GM19395 (cell line): Measurements from ENCODE around the gene TCF4.

ENCODE experiments used
- ATAC-seq: cut with Tn5 transposase; IDR thresholded peaks from one replicate; pipeline ENCODE4 v1.9.1; 2021; ENCODE audit warnings: mild to moderate bottlenecking, moderate library complexity; ENCODE audit not compliant: unreplicated experiment

The TCF4 gene

DNA sequence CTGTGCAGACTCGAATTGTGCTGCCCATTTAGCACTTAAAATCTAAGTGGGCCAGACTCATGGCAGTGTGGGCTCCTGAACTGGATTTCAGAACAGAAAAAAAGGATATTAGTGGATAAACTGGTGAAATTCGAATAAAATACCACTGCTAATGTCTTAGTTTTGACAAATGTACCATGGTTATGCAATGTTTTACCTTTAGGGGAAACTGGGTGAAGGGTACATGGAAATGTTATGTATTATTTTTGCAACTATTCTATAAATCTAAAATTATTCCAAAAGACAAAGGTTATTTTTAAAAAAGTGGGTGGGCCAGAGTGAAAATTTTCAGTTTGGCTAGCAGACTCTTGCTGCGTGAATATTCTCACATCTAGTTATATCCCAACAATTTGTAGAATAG is 368.2 kb downstream of the TCF4 start:
- no peak for ATAC-seq

DNA sequence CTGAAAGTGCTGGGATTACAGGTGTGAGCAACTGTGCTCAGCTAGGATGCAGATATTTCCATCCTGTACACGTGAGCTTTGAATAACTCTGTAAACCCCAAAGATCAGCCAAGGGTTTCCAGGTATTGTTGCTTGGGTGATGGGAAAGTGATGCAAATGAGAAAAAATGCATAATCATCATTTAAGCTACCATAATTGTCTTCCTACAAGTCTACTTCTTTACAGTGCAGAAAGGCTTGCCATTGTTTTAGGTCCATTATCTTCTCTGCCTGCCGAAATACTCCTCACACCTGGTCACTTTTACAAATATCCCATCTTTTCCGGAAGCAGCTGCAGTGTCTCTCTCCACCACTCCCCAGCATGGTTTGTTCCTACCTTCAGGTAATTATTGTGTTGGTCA is 368.9 kb downstream of the TCF4 start:
- ATAC-seq, result no peak

DNA sequence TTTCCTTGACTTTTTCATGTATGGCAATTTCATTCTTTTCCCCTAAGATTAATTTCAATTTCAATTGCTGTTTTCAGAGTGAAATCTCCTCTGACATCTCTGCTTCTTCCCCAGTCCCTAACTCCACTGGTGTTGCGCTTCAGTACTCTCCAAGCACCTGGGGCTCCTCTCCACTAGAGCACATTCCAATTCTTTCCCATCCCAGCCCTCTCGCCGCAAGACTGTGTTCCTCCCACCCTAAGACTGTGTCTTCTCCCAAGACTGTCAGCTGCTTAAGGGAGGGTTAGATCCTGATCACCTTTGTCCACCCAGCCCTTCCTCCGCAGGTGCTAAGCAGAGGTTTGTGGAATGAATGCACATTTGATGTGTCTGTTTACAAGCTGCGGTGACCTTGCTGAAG is 373.0 kb downstream of the TCF4 start:
- no peak for ATAC-seq

DNA sequence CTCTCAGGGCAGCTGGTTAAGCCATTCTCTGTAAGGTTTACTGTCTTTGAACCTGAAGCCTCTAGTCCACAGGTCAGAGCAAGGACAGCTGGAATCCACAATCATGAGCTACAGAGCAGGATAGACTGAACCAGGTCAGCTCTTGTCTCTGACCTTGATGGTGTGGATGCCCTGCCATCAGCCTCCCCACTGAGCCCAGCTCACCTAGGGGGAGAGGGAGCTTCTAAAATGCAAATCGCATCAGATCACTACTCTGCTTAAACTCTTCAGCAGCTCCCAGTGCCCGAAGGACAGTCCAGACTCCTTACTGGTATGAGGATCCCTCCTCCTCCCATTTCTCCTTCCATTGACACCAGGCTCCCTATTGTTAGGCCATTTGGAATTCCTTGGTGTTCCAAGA is 373.5 kb downstream of the TCF4 start:
- ATAC-seq, result no peak

DNA sequence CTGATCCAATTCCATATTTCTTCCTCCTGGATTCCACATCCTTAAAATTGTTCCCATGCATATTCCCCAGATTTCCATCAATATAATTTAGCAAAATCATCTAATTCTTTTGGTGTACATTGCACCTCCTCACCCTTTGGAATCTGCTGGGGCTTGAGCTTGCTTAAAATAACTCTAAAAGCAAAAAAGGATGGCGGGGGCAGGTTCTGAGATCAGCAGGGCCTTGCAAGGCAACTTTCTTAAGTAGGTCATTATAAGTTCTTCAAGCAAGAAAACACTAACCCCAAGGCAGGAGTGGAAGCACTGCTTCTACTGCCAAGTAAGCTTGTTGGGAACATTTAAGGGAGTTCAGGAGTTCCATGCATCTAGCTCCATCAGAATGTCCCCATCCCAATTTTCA is 374.4 kb downstream of the TCF4 start:
- ATAC-seq, result no peak

DNA sequence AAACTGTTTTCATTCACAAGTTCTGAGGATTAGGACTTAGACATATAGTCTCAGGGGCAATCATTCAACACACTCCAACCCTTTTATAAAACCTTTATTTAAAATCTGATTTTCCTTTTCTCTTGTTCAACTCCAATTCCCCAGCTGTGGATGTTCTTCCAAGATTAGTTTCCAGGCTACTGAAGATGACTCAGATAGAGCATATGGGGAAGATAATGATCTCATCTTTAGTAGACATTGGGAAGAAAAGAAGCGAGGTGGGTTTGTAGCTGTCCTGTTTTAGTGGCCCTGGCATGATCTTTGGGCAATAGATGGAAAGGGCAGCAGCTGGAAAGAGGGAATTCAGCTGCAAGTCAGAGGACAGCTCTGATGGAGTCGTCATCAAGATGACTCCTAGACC is 381.1 kb downstream of the TCF4 start:
- ATAC-seq, result no peak

DNA sequence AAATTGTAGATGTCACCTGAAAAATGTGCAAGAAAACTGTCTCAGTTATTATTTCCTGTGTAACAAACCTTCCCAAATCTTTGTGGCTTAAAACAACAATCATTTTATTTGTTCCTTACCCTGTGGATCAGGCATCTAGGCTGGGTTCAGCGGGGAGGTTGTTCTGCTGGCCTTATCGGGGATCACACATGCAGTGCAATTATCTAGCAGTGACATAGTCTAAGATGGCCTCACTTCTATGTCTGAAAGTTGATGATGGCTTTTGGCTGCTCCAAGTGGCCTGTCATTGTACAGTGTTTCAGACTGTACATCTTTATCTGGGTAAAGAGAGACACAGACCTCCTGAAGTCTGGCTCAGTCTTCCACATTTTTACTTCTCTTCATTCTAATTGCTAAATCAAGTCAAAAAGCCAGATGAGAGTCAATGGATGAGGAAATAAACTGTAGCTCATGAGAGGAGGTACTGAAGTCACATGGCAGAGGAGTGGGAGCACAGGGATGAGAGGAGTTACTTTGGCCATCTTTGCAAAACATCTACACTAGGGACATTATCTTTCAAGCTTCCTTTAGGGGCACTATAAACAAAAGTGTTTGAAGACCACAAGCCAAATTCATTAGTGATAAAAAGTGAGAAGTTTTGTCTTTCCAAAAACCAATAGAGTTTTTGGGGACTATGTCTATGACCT is 385.6 kb downstream of the TCF4 start:
- ATAC-seq, result no peak

DNA sequence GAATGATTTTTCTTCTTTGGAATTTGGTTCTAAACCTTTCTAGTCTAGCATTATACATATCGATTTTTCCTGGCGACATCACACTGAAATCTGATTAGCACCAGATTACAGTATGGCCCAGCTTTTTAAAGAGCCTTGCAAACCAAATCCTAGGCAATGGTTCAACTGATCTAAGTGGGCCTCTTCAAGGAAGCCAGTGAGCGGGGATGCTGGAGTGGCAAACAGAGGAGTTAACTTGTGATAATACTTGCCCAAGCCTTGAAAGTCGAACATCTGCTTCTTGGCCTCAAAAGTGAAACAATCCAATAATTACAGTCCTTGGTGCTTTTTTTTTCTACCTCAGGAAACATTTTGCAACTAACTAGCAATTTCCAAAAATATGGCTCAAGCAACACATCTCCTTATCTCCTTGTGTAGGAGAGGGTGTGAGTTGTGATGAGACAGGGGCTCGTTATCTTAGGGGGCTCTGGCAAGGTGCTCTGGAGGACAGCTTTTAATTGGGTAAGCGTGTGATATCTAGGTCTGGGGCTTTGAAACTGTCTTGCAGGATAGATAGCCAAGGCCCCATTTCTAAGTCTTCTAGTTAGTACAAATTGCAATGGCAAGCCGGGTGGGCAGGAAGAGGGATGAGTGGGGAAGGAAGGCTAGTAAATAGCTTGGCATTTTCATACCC is 388.6 kb downstream of the TCF4 start:
- no peak for ATAC-seq

DNA sequence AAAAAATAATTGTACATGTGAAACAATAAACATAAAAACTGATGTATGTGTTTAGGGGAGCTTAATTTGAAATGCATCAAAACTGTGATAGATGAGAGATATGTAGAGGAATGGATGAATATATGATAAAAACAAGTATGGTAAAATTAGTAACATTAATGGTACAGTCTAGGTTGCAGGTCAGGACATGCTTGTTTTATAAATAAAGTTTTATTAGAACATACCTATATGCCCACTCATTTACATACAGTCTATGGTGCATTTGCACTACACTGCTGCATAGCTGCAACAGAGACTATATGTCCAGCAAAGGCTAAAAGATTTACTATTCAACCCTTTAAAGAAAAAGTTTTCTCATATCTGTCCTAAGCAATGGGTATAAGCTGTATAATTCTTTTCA is 392.1 kb downstream of the TCF4 start:
- ATAC-seq, result no peak

DNA sequence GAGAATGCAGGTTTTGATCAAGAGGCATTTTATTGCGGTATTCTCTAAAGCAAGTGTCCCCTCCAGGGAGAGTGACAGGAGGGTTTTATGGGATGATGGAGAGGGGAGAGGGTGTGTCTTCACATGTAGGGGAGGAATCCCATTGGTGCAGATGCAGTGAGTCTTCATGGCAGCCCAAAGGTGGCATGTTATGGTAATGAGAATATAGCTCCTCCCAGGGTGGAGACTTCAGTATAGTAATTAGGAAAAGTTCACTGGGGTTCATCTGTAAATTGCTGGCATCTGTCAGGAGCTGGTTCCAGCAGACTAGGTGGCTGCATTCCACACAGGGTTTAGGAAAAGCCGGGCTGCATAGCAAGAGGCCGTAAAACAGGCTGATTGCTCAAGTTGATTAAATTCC is 398.0 kb downstream of the TCF4 start:
- no peak for ATAC-seq

DNA sequence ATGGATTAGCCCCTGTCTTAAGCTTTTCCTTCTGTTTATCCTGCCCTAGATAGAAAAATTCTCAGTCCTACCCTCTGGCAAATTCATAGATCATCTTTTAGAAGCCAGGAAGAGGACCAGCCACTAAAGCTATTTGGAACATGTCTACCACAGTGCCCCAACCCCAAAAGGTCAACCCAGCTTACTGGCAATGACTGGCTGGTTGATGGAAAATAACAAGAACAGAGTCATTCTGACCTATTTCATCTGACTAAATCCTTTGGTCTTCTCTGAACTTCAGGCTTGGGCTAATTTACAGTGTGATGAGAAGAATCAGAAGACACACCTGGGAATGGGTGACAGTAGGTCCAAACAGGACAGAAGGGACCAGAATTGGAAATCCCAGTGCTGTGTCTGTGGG is 401.4 kb downstream of the TCF4 start:
- no peak for ATAC-seq

DNA sequence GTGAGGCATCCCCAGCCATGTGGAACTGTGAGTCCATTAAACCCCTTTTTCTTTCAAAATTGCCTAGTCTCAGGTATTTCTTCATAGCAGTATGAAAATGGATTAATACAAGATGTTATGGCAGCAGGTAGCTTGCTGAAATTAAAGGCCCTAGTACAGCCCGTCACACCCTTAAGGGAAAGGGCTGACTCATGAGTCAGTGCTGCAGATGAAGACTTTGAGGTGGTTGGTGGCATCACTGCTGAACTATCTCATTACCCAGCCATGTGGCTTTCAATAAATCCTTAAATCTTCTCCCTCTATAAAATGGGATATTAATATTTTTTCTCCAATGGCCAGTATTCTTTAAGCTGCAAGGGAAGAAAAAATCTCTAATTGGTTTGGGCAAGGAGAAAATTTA is 402.6 kb downstream of the TCF4 start:
- no peak for ATAC-seq

DNA sequence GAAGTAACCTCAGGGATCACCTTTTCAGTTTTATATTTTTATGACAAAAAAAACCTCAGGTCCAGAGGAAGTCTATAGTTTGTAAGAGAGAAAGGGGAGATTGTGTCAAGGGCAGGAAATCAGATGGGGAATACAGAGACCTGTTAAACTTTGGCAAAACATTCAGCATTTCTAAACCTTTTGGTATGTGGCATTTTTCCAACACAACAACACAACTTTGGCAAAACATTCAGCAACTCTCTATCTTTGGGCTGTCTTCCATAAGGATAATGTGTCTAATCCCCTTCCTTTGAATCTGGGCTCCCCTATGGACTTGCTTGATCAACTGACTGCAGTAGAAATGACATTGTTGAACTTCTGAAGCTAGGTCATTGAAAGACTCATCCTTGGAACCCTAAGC is 408.2 kb downstream of the TCF4 start:
- ATAC-seq, result no peak

DNA sequence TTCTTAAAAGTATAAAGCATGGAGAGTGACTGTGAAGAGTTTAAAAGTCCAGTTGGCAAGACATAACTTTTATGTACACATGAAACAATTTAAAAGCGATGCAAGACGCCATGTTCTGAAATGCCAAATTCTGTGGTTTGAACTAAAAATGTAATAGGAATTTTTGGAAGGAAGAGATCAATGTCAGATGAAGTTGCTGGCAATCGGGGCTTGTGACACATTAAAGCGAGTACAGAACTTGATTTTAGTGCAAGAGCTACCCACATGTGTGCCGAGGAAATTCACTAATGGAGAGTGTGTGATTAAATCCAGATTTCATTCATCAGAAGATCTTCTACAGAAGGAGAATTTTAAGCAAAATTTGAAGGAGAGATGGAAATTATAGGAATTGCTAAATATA is 408.6 kb downstream of the TCF4 start:
- no peak for ATAC-seq

DNA sequence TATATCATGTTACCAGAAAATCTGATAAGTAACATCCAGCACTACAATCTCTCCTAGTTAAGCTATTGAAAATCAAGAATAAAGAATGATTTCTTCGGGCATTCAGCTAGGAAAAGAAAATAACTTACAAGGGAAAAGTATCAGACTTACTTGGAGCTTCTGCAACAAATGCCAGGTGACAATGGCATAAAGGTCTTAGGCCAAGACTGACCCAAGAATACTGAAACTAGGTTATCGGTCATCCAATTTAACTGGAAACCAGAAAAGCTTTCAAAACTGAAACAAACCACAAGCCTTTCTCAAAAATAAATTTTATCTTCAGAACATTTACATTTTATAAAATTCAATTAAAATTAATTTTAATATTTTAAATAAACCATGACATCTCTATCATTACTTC is 414.7 kb downstream of the TCF4 start:
- ATAC-seq, result no peak
